DOHH2 (cell line): Measurements from ENCODE around the gene DNAH5.

Experiments
- CTCF ChIP-seq: fragments of 200-600 bp; sonication (generic); IDR thresholded peaks from one replicate; pipeline ENCODE4 v1.5.1; 2014; ENCODE audit warnings: antibody characterized with exemption, mild to moderate bottlenecking, low read depth, low read length; ENCODE audit not compliant: poor library complexity, severe bottlenecking
- EZH2phosphoT487 ChIP-seq: fragments of 200-600 bp; sonication (generic); IDR thresholded peaks from 2 replicates; pipeline ENCODE4 v1.6.1; 2017; ENCODE audit warnings: borderline replicate concordance, mild to moderate bottlenecking, antibody characterized with exemption, low read length, moderate library complexity, mixed read lengths

GRCh38 chr5:13695076-13695712 lies 249.3 kb downstream of the DNAH5 start:
- TF ChIP-seq EZH2phosphoT487: no peak
- TF ChIP-seq CTCF: no peak
